Erythroblast (primary cell): ENCODE measurements around the gene MFSD12.

Experiments used
- GATA1 ChIP-seq: IDR thresholded peaks from 2 replicates; pipeline ENCODE4 v1.6.1; 2011; ENCODE audit warnings: low read depth, mild to moderate bottlenecking, control low read depth, low read length, moderate library complexity
- POLR2A ChIP-seq: IDR thresholded peaks from 2 replicates; pipeline ENCODE4 v1.6.1; 2011; ENCODE audit warnings: mild to moderate bottlenecking, low read length

GRCh38 chr19:3513229-3514140, 43.9 kb downstream of the MFSD12 start:
- TF ChIP-seq POLR2A (no peak), GATA1 (no peak)
